RKO (cell line): ENCODE data around the gene RAVER1.
A peak's percentile ranks its signal among the peaks of the same experiment; 100 is the strongest.
"Not testable (repeated sequence)": the region's sequence is repeated elsewhere in the genome, so short reads cannot be mapped to it uniquely, and the experiment has no call there.

Experiments
- DNase-seq: peaks from one replicate; pipeline ENCODE4 v3.0.0-alpha.2; 2016; ENCODE audit warnings: low spot score

Gene RAVER1

GRCh38 chr19:10290357-10290875, 42.9 kb downstream of the RAVER1 start:
- no peak for DNase-seq

- DNase-seq = no peak
Observed at GRCh38 chr19:10289836-10290356, 43.4 kb downstream of the RAVER1 start, which contains the start of gene ICAM5. ICAM5 (plus strand) TSS chr19:10289952; CDS start chr19:10290044, 92 bp downstream.

GRCh38 chr19:10289167-10289835, 44.0 kb downstream of the RAVER1 start:
- DNase-seq = peak; percentile 87

- peak; percentile 86 for DNase-seq
Observed at GRCh38 chr19:10288662-10289166, 44.6 kb downstream of the RAVER1 start.

GRCh38 chr19:10286803-10287737, 46.3 kb downstream of the RAVER1 start, which contains the start of gene ICAM4:
ICAM4 (plus strand) TSS chr19:10286955; CDS start chr19:10287013, 58 bp downstream.
- no peak for DNase-seq

- no peak for DNase-seq
Observed at GRCh38 chr19:10285393-10285792, 47.9 kb downstream of the RAVER1 start.

- no peak for DNase-seq
Observed at GRCh38 chr19:10284960-10285278, 48.4 kb downstream of the RAVER1 start.

- no peak for DNase-seq
Observed at GRCh38 chr19:10284065-10284959, 49.0 kb downstream of the RAVER1 start.

GRCh38 chr19:10283301-10284064, 49.8 kb downstream of the RAVER1 start:
- no peak for DNase-seq

GRCh38 chr19:10282043-10282442, 51.3 kb downstream of the RAVER1 start:
- DNase-seq = not testable (repeated sequence)

- no peak for DNase-seq
Observed at GRCh38 chr19:10279737-10280442, 53.4 kb downstream of the RAVER1 start.

GRCh38 chr19:10278935-10279334, 54.4 kb downstream of the RAVER1 start:
- no peak for DNase-seq

- DNase-seq = no peak
Observed at GRCh38 chr19:10277795-10278589, 55.3 kb downstream of the RAVER1 start.

GRCh38 chr19:10274589-10274988, 58.7 kb downstream of the RAVER1 start:
- DNase-seq = no peak

GRCh38 chr19:10271543-10272086, 61.7 kb downstream of the RAVER1 start:
- peak; percentile 40 for DNase-seq

- DNase-seq = peak; percentile 87
Observed at GRCh38 chr19:10270616-10271394, 62.5 kb downstream of the RAVER1 start, which contains the start of gene ICAM1. ICAM1 (plus strand) TSS chr19:10271120; CDS start chr19:10271160, 40 bp downstream.

GRCh38 chr19:10270180-10270615, 63.1 kb downstream of the RAVER1 start:
- peak; percentile 57 for DNase-seq
